Measurements from ENCODE around the gene HOXB8.

The HOXB8 gene

GRCh38 chr17:48584223-48584741, 30.8 kb downstream of the HOXB8 start:
- peaks cover 4% of the 10 kb centered on the region for H3K4me1 ChIP-seq (ENCODE audit: insufficient read depth, low read length)
- no peak overlapping the region for H3K9ac ChIP-seq (ENCODE audit: low read depth, low read length)
- H3K36me3 ChIP-seq (ENCODE audit: insufficient read depth, low read length) = no peaks in the 10 kb centered on the region
- no peaks in the 10 kb centered on the region for H3K9me3 ChIP-seq (ENCODE audit: control insufficient read depth, insufficient read depth, low read length)

GRCh38 chr17:48583708-48584222, 31.3 kb downstream of the HOXB8 start:
- H3K36me3 ChIP-seq (ENCODE audit: insufficient read depth, low read length) = no peaks in the 10 kb centered on the region
- H3K9ac ChIP-seq (ENCODE audit: low read depth, low read length) = no peak overlapping the region
- peaks cover 4% of the 10 kb centered on the region; the same call in 1 of the 2 replicates for H3K4me1 ChIP-seq (ENCODE audit: insufficient read depth, low read length)
- no peaks in the 10 kb centered on the region for H3K9me3 ChIP-seq (ENCODE audit: control insufficient read depth, insufficient read depth, low read length)

- H3K36me3 ChIP-seq (ENCODE audit: insufficient read depth, low read length) = no peaks in the 10 kb centered on the region
- H3K9me3 ChIP-seq (ENCODE audit: control insufficient read depth, insufficient read depth, low read length) = no peaks in the 10 kb centered on the region
- no peak overlapping the region for H3K9ac ChIP-seq (ENCODE audit: low read depth, low read length)
- peaks cover 4% of the 10 kb centered on the region; the same call in 1 of the 2 replicates for H3K4me1 ChIP-seq (ENCODE audit: insufficient read depth, low read length)
These were observed 32.4 kb downstream of the HOXB8 start for GRCh38 chr17:48582750-48583069.

- Histone ChIP-seq H3K4me1 (ENCODE audit: insufficient read depth, low read length) (no peaks in the 10 kb centered on the region; the same call in 1 of the 2 replicates), H3K9ac (ENCODE audit: low read depth, low read length) (no peak overlapping the region), H3K9me3 (ENCODE audit: control insufficient read depth, insufficient read depth, low read length) (no peaks in the 10 kb centered on the region), H3K36me3 (ENCODE audit: insufficient read depth, low read length) (no peaks in the 10 kb centered on the region)
These were observed 35.1 kb downstream of the HOXB8 start for GRCh38 chr17:48579760-48580554.

GRCh38 chr17:48579471-48579759, 35.7 kb downstream of the HOXB8 start:
- peaks cover 2% of the 10 kb centered on the region; the same call in 1 of the 2 replicates for H3K4me1 ChIP-seq (ENCODE audit: insufficient read depth, low read length)
- no peak overlapping the region for H3K9ac ChIP-seq (ENCODE audit: low read depth, low read length)
- H3K36me3 ChIP-seq (ENCODE audit: insufficient read depth, low read length) = no peaks in the 10 kb centered on the region
- H3K9me3 ChIP-seq (ENCODE audit: control insufficient read depth, insufficient read depth, low read length) = no peaks in the 10 kb centered on the region

GRCh38 chr17:48578616-48579470, 36.2 kb downstream of the HOXB8 start:
- H3K4me1 ChIP-seq (ENCODE audit: insufficient read depth, low read length) = peaks cover 7% of the 10 kb centered on the region
- no peaks in the 10 kb centered on the region for H3K36me3 ChIP-seq (ENCODE audit: insufficient read depth, low read length)
- peak overlapping the region; percentile 17; the same call in 1 of the 2 replicates for H3K9ac ChIP-seq (ENCODE audit: low read depth, low read length)
- no peaks in the 10 kb centered on the region for H3K9me3 ChIP-seq (ENCODE audit: control insufficient read depth, insufficient read depth, low read length)

- peak within 1 kb of the TSS; percentile 60; the same call in 1 of the 2 replicates for H3K9ac ChIP-seq (ENCODE audit: low read depth, low read length)
- H3K4me1 ChIP-seq (ENCODE audit: insufficient read depth, low read length) = peaks cover 8% of the 10 kb centered on the region
- H3K9me3 ChIP-seq (ENCODE audit: control insufficient read depth, insufficient read depth, low read length) = no peaks in the 10 kb centered on the region
- no peaks in the 10 kb centered on the region for H3K36me3 ChIP-seq (ENCODE audit: insufficient read depth, low read length)
These were observed 37.0 kb downstream of the HOXB8 start, which contains the start of gene HOXB4 for GRCh38 chr17:48577946-48578615. TSS of gene HOXB4 (minus strand) at chr17:48578350. CDS start at chr17:48578319, 31 bp downstream.

- no peaks in the 10 kb centered on the region for H3K36me3 ChIP-seq (ENCODE audit: insufficient read depth, low read length)
- H3K9ac ChIP-seq (ENCODE audit: low read depth, low read length) = peak overlapping the region; percentile 16; the same call in 1 of the 2 replicates
- H3K9me3 ChIP-seq (ENCODE audit: control insufficient read depth, insufficient read depth, low read length) = no peaks in the 10 kb centered on the region
- peaks cover 8% of the 10 kb centered on the region for H3K4me1 ChIP-seq (ENCODE audit: insufficient read depth, low read length)
These were observed 37.7 kb downstream of the HOXB8 start for GRCh38 chr17:48577330-48577945.

- Histone ChIP-seq H3K9ac (ENCODE audit: low read depth, low read length) (no peak overlapping the region; the same call in 1 of the 2 replicates), H3K36me3 (ENCODE audit: insufficient read depth, low read length) (no peaks in the 10 kb centered on the region), H3K4me1 (ENCODE audit: insufficient read depth, low read length) (peaks cover 8% of the 10 kb centered on the region), H3K9me3 (ENCODE audit: control insufficient read depth, insufficient read depth, low read length) (no peaks in the 10 kb centered on the region)
These were observed 38.4 kb downstream of the HOXB8 start for GRCh38 chr17:48576479-48577309.

- no peaks in the 10 kb centered on the region for H3K36me3 ChIP-seq (ENCODE audit: insufficient read depth, low read length)
- no peak overlapping the region for H3K9ac ChIP-seq (ENCODE audit: low read depth, low read length)
- H3K9me3 ChIP-seq (ENCODE audit: control insufficient read depth, insufficient read depth, low read length) = no peaks in the 10 kb centered on the region
- peaks cover 10% of the 10 kb centered on the region for H3K4me1 ChIP-seq (ENCODE audit: insufficient read depth, low read length)
These were observed 39.2 kb downstream of the HOXB8 start for GRCh38 chr17:48575673-48576478.

- H3K4me1 ChIP-seq (ENCODE audit: insufficient read depth, low read length) = peaks cover 17% of the 10 kb centered on the region
- H3K36me3 ChIP-seq (ENCODE audit: insufficient read depth, low read length) = no peaks in the 10 kb centered on the region
- H3K9me3 ChIP-seq (ENCODE audit: control insufficient read depth, insufficient read depth, low read length) = no peaks in the 10 kb centered on the region
- H3K9ac ChIP-seq (ENCODE audit: low read depth, low read length) = no peak overlapping the region
These were observed 40.0 kb downstream of the HOXB8 start for GRCh38 chr17:48575066-48575582.

- Histone ChIP-seq H3K9ac (ENCODE audit: low read depth, low read length) (no peak overlapping the region), H3K9me3 (ENCODE audit: control insufficient read depth, insufficient read depth, low read length) (no peaks in the 10 kb centered on the region), H3K4me1 (ENCODE audit: insufficient read depth, low read length) (peaks cover 21% of the 10 kb centered on the region), H3K36me3 (ENCODE audit: insufficient read depth, low read length) (no peaks in the 10 kb centered on the region)
These were observed 40.5 kb downstream of the HOXB8 start for GRCh38 chr17:48574505-48575065.
